ENCODE measurements around the gene GAPVD1.
"Not testable (repeated sequence)": the region's sequence is repeated elsewhere in the genome, so short reads cannot be mapped to it uniquely, and the experiment has no call there.

The GAPVD1 gene

DNA sequence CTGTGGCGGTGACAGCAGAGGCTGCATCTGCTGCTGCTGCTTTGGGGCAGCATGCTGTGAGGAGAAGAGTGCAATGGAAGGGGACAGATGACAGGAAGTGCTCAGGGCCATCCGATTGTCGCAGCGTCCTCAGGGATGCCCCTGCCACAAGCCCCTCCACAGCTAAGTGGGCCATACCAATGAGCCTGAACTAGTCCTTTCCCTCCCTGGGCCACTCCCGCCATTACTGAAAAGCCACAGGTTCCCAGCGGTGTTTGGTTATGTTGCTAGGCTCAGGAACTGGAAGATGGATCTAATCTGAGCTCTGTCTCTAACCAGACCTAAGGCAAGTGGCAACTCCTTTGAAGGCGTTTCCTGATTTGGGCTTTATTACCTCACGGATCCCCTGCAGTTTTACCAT lies 109.2 kb downstream of the GAPVD1 start:
- no peak for DNase-seq (ENCODE audit: insufficient read length, low spot score)
- no peak for FAIRE-seq

- FAIRE-seq (no peak), DNase-seq (ENCODE audit: insufficient read length, low spot score) (no peak)
Measured at GRCh38 chr9:125372441-125373226, 111.0 kb downstream of the GAPVD1 start.

- FAIRE-seq = peak; percentile 90
- DNase-seq (ENCODE audit: insufficient read length, low spot score) = peak; percentile 83
Measured at GRCh38 chr9:125374443-125375309, 113.0 kb downstream of the GAPVD1 start.

GRCh38 chr9:125375820-125376219 lies 114.2 kb downstream of the GAPVD1 start:
- DNase-seq (ENCODE audit: insufficient read length, low spot score) (no peak), FAIRE-seq (no peak)

DNA sequence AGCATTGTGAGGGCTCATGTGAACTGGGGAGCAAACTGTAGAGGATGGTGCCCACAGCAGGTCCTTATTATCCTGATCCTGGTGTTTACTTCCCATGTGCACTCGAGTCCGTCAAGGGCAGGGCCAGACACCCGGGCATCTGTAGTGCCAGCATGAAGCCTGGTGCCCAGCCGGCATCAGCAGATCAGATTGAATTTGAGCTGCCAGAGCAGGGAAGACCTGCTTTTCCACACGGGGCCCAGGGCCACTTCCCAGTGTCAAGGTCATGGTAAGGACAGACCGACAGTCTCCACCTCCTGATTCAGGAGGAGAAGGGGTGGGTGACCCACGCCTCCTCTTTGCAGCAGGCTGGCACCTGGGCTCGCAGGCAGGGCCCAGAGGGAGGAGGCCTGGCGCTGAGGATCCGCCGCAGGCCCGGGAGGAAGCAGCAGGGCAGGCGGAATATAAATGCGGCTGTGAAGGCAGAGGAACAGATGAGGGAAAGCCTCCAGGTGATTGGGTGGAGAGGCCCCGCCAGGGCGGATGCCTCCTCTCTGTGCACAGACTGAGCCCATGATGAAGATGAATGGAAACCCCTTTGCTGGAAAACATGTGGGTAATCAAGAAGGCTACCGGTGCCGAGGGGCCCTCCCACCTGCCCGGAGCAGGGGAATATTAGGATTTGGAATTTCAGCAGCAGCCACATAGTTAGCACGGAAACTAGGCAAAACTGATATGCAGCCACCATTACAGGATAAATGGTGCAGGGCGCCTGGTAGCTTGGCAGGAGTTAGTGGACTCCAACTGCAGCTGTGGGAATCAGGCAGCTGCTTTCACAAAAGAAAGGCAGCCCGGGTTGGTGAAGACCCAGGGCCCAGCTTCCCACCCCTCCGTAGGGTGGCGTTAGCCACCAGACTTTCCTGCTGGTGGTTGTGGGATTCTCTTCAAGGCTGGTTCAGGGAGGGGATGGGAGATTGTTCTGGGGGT lies 114.9 kb downstream of the GAPVD1 start:
- FAIRE-seq (no peak), DNase-seq (ENCODE audit: insufficient read length, low spot score) (no peak)

DNA sequence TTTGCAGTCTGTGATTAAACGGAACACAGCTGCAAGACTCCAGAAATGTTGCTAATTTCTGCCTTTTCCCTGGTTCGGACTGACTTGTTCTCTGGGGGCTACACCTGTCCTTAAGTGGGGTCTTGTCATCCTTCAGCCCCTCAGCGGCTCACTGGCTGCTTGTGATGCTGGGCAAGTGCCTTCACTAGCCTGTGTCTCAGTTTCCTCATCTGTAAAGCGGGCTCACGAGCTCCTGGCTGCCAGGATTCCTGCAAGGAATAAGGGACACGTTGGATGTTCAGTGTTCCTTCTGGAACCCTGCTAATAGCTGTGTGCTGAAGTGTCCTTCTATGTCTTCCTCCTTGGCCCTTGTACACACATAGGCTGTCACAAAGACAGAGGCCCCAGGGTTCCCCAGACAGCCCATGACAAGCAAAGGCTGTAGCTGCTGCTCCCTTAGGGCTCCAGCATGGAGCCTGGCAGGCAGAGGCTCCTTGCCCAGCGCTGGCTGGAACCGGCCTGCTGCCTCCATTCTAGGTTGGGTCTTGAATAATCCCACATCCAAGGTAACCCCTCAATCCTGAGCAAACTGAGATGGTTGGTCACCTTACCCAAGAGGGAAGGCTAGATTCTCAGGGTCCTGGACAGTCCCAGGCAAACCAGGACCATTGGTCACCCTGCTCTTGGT lies 116.1 kb downstream of the GAPVD1 start:
- DNase-seq (ENCODE audit: insufficient read length, low spot score) = no peak
- FAIRE-seq = no peak

- FAIRE-seq (no peak), DNase-seq (ENCODE audit: insufficient read length, low spot score) (no peak)
Measured at GRCh38 chr9:125378778-125379177, 117.2 kb downstream of the GAPVD1 start.

- DNase-seq (ENCODE audit: insufficient read length, low spot score) (no peak), FAIRE-seq (no peak)
Measured at GRCh38 chr9:125379208-125379607, 117.6 kb downstream of the GAPVD1 start.

DNA sequence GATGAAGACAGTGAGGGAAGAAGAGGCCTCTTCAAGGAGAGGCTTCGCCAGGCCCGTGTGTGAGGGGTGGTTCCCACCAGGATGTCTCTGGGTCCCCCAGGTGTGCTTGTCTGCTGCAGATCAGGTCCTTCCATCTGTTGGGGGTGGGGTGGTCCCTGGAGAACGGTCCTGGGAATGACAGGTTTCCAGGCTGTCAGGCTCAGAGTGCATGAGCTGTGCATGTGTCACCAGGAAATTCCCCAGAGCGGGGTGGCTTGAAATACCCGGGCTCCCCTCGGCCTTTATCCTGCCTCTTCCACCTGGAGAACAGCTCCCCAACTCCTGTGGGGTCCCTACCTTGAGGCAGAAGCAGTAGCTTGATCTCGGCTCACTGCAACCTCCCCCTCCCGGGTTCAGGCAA lies 118.8 kb downstream of the GAPVD1 start:
- DNase-seq (ENCODE audit: insufficient read length, low spot score) (no peak), FAIRE-seq (no peak)

GRCh38 chr9:125387861-125388524 lies 126.4 kb downstream of the GAPVD1 start:
- no peak for FAIRE-seq
- DNase-seq (ENCODE audit: insufficient read length, low spot score) = no peak

- FAIRE-seq (no peak), DNase-seq (ENCODE audit: insufficient read length, low spot score) (no peak)
Measured at GRCh38 chr9:125388978-125389377, 127.4 kb downstream of the GAPVD1 start.

DNA sequence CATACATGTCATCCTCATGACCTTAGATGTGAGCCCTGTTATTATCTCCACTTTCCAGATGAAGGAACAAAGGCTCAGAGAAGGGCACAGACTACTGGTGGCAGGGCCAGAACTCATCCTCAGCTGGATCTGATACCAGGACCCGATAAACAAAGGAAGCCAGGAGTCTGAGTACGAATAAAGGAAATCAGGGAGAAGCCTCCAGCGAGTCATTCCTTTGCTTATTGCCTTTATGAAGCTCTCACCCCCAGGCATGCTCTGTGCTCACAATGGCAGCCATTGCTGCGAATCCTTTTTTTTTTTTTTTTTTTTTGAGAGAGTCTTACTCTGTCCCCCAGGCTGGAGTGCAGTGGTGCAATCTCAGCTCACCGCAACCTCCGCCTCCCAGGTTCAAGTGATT lies 130.1 kb downstream of the GAPVD1 start:
- FAIRE-seq = no peak
- no peak for DNase-seq (ENCODE audit: insufficient read length, low spot score)

- no peak for FAIRE-seq
Measured at GRCh38 chr9:125393426-125393825, 131.8 kb downstream of the GAPVD1 start.

DNA sequence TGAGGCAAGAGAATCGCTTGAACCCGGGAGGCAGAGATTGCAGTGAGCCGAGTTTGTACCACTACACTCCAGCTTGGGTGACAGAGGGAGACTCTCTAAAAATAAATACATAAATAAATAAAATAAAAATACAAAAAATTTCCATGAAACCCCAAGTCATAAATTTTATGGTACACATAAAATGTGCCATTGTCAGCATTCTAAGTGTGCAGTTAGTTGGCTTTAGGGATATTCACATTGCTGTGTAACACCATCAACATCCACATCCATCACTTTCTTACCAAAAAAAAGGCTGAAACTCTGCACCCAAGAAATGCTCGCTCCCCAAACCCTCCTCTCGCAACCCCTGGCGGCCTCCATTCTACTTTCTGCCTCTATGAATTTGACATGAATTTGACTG lies 135.2 kb downstream of the GAPVD1 start:
- FAIRE-seq = no peak

More at GRCh38 chr9:125393426-125393825, 131.8 kb downstream of the GAPVD1 start:
- DNase-seq (ENCODE audit: insufficient read length, low spot score) = no peak

DNA sequence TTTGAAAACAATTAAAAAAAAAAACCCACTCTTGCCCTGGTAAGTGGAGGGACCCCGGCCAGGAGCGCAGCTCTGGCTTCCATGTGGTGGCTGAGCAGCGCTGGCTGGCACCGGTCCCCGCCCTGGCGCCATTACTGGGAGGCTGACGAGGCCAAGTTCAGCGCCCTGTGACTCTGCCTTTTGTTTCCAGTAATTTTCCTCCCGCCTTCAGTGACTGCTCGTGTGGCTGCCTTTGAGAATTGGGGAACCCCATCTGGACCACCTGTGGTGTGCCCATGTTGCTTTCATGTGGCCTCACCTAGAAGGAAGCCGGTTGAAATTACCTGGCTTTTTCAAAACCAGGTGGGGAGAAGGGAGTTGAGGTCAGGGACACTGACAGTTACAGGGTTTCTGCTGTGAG lies 136.1 kb downstream of the GAPVD1 start:
- DNase-seq (ENCODE audit: insufficient read length, low spot score) = no peak
- FAIRE-seq = no peak

More for the DNA sequence above, 135.2 kb downstream of the GAPVD1 start:
- DNase-seq (ENCODE audit: insufficient read length, low spot score) = no peak

GRCh38 chr9:125398243-125398642 lies 136.6 kb downstream of the GAPVD1 start:
- DNase-seq (ENCODE audit: insufficient read length, low spot score) (no peak), FAIRE-seq (no peak)

DNA sequence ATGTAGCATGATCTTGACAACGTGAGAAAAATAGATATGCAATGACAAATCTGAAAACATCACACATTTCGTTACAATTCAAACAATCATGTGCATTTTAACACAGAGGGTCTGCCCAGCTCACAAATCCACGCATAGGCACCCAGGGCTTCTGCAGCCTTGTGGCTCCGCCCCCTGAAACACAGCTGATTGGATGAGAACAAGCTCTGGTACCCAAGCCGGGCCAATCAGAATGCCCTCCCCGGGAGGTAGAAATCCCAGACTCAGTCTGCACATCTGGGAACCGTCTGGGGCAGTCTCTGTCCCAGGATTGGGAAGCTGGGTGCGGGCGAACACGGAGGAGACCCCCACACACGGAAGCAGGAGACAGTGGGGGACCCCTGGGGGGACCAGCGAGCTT lies 137.5 kb downstream of the GAPVD1 start:
- DNase-seq (ENCODE audit: insufficient read length, low spot score) (no peak), FAIRE-seq (no peak)

GRCh38 chr9:125399666-125400065 lies 138.0 kb downstream of the GAPVD1 start:
- no peak for DNase-seq (ENCODE audit: insufficient read length, low spot score)
- FAIRE-seq = no peak

- FAIRE-seq; DNase-seq (ENCODE audit: insufficient read length, low spot score): not testable (repeated sequence)
Measured at GRCh38 chr9:125400232-125400631, 138.6 kb downstream of the GAPVD1 start.

Measured in GM19239 (cell line).